ENCODE results near the gene AMMECR1.
A peak's percentile ranks its signal among the peaks of the same experiment; 100 is the strongest.
"Not testable (repeated sequence)": the region's sequence is repeated elsewhere in the genome, so short reads cannot be mapped to it uniquely, and the experiment has no call there.

The AMMECR1 gene

DNA sequence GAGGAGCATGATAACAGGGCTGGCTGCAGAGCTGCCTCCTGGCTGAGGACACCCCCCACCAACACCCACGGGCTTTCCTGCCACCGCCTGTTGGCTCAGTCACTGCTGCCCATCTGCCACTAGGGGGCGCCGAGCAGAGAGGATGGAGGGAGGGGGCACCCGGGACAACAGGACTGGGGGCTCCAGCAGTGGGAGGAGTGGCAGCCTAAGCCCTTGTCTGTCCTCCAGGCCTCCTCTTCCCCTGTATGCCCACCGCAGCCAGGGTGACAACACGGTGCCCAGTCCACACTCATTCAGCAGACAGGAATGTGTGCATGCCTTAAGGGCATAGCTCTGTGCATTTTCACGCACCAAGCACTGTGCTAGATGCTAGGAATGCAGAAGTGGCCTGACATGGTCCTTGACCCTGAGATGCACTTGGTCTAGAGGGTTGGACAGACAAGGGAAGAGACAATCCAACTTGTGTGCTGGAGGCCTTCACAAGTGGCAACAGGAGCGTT, 149.9 kb downstream of the AMMECR1 start:
- peak; percentile 38 for DNase-seq

DNA sequence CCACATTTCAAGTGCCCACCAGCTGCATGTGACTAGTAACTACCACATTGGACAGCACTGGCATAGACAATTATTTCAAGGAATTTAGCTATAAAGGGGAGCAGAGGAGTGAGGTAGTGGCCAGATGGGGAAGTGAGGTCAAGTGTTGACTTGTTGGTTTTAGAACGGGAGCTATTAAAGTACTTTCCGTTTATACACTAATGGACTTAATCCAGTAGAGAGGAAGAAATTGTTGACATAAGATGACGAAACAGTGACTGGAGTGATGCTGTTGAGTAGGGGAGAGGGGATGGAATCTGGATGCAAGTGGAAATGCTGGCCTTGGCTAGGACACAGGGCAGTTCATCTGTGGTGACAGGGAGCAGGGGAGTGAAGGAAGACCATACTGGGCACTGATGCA, 154.4 kb downstream of the AMMECR1 start:
- DNase-seq: no peak

DNA sequence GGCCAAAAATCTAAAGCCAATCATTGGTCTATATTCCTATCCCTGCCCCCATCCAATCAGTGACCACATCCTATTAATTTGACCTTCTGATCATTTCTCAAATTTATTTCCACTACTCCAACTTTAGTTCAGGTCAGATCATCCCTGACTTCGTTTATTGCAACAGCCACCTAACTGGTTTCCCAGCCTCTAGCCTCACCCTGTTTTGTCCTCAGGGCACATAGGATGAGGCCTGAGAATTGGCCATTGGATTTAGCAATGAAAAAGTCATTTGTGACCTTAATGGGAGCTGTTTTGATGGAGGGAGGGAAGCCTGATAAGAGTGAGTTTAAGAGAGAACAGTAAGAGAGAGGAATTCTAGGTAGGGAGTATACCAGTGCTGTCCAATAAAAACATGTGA, 155.0 kb downstream of the AMMECR1 start:
- DNase-seq: no peak

DNA sequence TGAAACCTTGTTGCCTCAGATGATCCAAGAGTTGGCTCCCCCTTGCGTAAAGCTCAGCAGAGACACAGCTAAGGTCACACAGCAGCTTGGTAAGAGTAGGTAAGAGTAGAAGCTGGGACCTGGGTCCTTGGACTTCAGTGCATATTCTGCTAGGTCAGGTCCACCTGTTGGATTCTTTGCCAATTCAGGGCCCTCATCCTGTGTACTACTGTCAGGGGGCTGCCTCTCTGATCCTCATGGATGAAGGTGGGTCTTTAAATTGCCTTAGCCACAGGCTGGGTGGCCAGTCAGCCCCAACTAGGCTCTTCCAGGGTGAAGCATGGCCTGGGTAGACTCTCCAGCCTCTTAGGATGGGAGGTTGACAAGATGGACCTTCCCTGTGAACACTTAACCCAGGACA, 155.8 kb downstream of the AMMECR1 start:
- DNase-seq: no peak

DNA sequence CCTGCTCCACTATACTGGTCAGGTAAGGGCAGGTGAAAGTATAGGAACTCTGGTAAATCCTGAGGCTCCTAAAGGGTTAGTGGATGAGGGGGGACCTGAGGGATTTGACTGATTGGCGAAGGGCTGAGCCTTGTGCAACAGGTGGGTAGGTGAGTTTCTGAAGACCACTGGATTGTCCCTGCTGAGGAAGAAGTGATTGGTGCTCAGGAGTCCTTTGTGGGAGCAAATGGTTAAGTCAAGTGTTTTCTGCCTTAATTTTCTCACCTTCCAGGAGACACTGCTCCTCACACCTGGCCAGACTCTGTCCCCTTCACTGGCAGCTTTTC, 156.6 kb downstream of the AMMECR1 start:
- DNase-seq: no peak

DNA sequence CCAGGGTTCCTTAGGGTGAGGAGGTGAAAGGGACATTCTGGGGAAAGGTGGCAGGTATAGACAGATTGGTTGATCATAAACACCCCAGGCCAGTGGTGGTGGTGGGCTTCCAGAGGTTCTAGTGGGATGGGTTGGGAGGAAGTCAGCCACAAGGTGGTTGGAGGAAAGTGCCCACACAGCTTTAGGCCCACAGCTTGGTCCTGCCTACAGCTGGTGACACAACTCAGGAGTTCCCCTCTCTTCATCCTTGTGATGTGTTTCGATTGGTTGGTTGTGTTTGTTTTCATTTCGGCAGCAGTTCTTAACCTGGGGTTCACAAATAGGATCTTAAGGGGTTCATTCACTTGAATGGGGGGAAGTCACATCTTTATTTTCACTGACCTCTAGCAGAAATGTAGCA, 158.0 kb downstream of the AMMECR1 start:
- no peak for DNase-seq

DNA sequence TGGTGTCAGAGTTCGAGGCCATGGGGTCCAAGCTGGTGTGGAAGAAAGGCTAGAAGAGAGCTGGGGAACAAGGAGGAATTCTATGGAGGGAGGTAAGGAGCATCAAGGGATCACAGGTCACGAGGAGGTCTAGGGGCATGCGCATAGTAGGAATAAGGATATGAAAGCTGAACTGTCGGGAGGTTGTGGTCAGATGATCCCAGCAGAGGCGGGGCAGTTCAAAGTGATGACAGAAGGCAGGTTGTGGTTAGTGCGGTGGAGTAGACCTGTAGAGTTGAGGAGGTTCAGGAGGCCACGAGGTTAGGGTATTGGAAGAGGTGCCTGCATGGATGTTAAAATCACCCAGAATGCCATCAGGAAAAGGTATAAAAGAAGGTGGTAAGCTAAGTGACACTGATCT, 158.7 kb downstream of the AMMECR1 start:
- DNase-seq: no peak

DNA sequence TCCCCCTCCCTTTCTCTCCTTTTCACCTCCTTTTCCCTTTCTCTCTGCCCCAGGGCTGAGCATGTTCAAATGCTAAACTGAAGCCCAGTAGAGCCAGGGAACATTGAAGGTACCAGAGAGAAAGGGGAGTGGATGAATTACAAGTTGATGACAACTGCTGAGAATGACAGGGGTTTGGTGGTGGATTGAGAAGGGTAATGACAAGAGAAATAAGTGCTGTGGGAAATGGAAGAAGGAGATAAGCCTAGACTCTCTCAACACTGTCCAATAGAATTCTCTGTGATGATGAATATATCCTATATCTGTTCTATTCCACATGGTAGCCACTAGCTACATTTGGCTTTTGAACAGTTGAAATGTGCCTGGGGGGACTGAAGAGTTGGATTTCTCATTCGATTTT, 160.4 kb downstream of the AMMECR1 start:
- no peak for DNase-seq

DNA sequence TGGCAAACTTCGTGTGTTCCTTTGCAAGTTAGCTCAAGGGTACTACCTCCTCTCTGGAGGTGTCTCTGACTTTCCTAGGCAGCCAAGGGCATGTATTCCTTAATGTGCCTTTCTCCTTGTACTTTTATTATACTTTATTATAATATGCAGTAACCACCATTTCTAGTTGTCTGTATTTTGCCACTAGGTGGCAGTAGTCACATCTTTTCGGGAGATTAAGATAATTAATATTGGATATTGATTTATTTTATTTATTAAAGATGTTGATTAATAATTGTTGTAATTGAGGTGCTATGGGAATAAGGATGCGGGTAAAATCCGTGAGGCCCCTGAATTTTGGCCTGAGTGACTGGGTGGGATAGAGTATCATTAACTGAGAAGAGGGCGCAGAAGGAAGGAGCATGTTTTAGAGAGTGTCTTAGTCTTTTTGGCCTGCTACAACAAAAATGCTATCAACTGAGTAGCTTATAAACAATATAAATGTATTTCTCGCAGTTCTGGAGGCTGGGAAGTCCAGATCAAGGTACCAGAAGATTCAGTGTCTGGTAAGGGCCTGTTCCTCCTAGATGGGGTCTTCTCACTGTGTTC, 161.6 kb downstream of the AMMECR1 start:
- no peak for DNase-seq

DNA sequence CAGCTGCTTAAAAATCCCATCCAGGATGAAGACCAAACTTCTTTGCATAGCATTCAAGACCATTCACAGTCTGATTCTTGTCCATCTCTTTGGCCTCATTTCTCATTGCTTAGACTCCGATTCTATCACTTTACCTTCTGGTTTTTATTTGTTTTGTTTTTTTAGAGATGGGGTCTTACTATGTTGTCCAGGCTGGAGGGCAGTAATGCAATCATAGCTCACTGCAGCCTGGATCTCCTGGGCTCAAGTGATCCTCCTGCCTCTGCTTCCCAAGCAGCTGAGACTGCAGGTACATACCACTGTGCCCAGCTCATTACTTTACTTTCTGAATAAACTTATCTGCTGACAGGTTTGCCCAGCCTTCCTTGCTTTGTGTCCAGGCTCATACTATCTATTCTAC, 162.1 kb downstream of the AMMECR1 start:
- no peak for DNase-seq

DNA sequence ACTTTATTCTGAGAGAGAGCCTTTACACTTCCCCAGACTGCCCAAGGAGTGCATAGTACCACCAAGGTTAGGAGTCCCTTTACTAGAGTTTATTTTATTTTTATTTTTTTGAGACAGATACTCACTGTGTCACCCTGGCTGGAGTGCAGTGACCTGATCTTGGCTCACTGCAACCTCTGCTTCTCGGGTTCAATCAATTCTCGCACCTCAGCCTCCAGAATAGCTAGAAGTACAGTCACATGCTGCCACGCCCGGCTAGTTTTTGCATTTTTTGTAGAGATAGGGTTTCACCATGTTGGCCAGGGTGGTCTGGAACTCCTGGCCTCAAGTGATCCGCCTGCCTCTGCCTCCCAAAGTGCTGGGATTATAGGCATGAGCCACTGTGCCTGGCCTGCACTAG, 163.6 kb downstream of the AMMECR1 start:
- DNase-seq: not testable (repeated sequence)

DNA sequence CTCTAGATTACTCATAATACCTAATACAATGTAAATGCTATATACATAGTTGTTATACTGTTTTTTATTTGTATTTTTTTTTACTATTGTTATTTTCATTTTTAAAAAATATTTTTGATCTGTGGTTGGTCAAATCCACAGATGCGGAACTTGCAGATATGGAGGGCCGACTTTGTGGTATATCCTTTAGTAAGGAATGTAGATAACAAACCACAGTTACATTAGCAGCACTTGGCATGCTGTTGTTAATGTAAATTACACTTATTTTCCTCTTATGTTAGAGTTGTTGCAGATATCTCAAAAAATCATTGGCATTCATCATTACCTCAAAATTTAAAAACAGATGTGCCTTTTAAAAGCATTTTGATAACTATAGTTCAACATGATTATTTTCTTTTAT, 164.0 kb downstream of the AMMECR1 start:
- DNase-seq: no peak

DNA sequence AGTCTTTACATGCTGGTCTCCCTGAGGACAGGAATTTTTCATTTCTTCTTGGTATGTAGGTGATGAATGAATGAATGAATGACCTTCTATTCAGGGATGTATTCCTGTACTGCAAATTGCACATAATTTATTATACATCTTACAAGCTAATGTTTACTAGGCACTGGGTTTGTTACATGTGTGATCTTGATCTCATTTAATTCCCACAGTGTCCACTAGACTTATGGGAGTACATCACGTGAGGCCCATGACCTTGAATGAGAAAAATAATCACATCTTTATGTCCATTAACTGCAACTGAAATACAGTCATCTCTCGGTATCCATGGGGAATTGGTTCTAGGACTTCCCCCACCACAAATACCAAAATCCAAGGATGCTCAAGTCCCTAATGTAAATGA, 164.6 kb downstream of the AMMECR1 start:
- no peak for DNase-seq

DNA sequence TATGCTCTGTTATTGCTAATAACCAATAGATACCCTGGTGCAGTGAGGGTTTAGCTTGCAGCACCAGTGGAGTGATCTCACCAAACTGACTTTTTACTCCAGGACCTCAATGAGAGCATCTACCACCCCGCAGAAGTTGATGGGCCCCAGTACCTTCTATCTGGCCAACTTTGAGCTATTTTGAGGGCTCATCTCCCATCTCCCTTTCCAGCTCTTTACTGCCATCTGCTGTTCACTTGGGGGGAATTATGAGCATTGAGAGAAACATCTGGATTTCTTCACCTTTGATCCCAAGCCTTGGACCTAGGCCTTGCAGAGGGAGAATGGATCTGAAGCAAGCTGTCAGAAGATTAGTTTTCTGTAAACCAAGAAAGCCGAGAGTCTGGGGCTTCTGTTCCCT, 171.4 kb downstream of the AMMECR1 start:
- peak; percentile 49 for DNase-seq

DNA sequence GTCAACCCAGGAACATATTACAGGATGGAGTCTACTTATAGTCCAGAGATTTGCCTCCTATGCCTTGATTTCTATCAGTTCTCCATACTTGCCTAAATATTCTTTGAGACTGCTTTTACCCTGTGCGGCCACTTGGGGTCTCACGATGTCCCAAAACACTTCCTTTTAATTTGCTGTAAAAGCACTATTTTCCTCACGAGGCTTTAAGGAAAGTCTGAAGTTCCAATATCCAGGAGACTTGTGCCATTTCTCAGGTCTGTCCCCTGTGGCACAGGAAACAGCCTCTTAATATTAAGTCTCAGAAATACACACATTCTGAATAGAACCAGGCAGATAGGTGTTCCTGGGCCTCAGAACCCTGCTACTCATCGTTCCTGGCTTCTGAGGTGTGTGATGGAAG, 172.0 kb downstream of the AMMECR1 start:
- peak; percentile 27 for DNase-seq

DNA sequence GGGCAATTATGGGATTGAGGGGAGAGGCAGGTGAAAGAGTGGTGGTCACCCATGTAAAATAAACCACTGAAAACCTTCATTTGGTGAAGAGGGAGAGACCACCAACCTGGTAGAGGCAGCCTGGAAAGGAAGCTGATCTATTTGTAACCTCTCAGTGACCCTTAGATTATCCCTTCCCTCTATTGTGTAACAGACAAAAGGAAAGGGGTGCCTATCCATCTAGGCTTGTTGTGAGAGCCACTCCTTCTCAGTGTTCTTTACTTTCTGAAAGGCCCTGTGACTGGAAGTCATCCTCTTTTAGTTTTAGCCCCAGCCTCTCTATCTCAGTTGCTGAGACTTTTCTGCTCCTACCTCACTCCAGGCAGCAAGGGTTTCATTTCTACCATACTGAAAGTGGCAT, 172.6 kb downstream of the AMMECR1 start:
- DNase-seq: no peak

All from fibroblast of skin of scalp (primary cell).